Measurements from ENCODE around the gene FOXR1.

DNA sequence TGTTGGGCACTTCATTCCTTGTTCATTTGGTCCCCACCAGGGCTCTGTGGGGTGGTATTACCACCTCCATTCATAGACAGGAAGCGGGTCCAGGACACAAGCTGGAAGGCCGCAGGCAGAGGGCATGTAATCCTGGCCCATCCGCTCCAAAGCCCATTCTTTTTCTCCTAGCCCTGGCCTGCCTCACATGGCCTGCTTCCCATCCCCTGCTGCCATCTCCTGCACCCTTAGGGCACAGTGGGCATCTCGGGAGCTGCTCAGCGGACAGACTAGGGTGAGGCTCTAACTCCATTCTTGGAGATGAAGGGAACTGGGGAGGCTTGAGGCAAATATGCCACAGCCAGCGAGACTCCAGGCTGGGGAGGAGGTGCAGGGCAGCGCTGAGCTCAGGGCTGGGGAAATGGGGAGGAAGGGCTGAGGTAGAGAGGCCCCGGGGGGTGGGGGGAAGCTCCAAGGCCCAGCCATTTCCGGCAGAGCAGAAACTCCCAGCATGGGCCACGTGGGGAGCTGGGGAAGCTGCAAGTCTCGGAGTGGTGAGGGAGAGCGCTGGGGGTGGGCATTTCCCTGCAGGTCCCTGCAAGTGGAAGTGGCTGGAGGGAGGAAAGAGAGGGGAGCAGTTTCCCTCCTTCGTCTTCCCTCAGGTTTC lies 31.5 kb upstream of the FOXR1 start:
- TF ChIP-seq, protein P1, sequence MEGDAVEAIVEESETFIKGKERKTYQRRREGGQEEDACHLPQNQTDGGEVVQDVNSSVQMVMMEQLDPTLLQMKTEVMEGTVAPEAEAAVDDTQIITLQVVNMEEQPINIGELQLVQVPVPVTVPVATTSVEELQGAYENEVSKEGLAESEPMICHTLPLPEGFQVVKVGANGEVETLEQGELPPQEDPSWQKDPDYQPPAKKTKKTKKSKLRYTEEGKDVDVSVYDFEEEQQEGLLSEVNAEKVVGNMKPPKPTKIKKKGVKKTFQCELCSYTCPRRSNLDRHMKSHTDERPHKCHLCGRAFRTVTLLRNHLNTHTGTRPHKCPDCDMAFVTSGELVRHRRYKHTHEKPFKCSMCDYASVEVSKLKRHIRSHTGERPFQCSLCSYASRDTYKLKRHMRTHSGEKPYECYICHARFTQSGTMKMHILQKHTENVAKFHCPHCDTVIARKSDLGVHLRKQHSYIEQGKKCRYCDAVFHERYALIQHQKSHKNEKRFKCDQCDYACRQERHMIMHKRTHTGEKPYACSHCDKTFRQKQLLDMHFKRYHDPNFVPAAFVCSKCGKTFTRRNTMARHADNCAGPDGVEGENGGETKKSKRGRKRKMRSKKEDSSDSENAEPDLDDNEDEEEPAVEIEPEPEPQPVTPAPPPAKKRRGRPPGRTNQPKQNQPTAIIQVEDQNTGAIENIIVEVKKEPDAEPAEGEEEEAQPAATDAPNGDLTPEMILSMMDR (IDR thresholded peaks at IDR 0.05) = no peak
- TF ChIP-seq EZH2phosphoT487 (IDR thresholded peaks at IDR 0.05) = no peak
- no peak for TF ChIP-seq EZH2 (IDR thresholded peaks at IDR 0.05)
